Measurements from ENCODE around the gene RPL36. TPM values are rescaled to one million over a fixed set of nuclear protein-coding genes. Genes with fewer than 3 reads are reported as not detected.

Gene RPL36
- total and polyA plus RNA-seq, 2 of the 8 experiments (the other 6 are each of a cell fraction or from before 2014, with no cell fraction given): 951 to 1,075 TPM

DNA sequence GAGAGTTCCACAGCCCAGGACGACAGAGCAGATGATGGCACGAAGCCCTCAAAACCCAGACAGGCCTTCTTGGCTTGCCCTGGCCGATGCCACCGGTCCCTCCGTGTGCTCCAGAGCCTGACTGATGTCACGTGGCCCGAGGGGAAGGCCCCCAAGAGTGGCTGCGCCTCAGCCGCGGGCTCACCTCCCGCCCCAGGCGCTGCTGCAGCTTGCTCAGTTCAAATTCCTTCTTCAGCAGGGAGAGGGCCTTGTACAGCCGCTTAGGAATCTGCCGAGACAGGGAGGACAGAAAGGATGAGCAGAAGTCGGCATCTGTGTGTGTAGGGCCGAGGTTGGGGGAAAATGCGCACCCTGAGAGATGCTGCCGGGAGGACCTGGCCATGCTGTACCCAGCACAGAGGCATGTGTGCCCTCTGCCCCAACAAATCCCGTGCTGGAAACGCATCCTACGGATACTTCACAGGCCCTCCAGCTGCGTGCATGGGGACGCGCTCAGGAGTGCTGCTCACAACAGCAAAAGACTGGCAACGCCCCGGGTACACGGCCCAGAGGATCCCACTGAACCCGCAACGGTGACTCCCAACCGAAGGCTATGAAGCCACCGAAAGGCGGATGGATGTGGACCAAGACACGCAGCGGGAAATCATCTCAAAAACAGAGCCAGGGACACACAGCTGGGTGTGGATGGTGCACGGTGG lies 16.9 kb downstream of the RPL36 start (continued):
- TF ChIP-seq, protein P1, sequence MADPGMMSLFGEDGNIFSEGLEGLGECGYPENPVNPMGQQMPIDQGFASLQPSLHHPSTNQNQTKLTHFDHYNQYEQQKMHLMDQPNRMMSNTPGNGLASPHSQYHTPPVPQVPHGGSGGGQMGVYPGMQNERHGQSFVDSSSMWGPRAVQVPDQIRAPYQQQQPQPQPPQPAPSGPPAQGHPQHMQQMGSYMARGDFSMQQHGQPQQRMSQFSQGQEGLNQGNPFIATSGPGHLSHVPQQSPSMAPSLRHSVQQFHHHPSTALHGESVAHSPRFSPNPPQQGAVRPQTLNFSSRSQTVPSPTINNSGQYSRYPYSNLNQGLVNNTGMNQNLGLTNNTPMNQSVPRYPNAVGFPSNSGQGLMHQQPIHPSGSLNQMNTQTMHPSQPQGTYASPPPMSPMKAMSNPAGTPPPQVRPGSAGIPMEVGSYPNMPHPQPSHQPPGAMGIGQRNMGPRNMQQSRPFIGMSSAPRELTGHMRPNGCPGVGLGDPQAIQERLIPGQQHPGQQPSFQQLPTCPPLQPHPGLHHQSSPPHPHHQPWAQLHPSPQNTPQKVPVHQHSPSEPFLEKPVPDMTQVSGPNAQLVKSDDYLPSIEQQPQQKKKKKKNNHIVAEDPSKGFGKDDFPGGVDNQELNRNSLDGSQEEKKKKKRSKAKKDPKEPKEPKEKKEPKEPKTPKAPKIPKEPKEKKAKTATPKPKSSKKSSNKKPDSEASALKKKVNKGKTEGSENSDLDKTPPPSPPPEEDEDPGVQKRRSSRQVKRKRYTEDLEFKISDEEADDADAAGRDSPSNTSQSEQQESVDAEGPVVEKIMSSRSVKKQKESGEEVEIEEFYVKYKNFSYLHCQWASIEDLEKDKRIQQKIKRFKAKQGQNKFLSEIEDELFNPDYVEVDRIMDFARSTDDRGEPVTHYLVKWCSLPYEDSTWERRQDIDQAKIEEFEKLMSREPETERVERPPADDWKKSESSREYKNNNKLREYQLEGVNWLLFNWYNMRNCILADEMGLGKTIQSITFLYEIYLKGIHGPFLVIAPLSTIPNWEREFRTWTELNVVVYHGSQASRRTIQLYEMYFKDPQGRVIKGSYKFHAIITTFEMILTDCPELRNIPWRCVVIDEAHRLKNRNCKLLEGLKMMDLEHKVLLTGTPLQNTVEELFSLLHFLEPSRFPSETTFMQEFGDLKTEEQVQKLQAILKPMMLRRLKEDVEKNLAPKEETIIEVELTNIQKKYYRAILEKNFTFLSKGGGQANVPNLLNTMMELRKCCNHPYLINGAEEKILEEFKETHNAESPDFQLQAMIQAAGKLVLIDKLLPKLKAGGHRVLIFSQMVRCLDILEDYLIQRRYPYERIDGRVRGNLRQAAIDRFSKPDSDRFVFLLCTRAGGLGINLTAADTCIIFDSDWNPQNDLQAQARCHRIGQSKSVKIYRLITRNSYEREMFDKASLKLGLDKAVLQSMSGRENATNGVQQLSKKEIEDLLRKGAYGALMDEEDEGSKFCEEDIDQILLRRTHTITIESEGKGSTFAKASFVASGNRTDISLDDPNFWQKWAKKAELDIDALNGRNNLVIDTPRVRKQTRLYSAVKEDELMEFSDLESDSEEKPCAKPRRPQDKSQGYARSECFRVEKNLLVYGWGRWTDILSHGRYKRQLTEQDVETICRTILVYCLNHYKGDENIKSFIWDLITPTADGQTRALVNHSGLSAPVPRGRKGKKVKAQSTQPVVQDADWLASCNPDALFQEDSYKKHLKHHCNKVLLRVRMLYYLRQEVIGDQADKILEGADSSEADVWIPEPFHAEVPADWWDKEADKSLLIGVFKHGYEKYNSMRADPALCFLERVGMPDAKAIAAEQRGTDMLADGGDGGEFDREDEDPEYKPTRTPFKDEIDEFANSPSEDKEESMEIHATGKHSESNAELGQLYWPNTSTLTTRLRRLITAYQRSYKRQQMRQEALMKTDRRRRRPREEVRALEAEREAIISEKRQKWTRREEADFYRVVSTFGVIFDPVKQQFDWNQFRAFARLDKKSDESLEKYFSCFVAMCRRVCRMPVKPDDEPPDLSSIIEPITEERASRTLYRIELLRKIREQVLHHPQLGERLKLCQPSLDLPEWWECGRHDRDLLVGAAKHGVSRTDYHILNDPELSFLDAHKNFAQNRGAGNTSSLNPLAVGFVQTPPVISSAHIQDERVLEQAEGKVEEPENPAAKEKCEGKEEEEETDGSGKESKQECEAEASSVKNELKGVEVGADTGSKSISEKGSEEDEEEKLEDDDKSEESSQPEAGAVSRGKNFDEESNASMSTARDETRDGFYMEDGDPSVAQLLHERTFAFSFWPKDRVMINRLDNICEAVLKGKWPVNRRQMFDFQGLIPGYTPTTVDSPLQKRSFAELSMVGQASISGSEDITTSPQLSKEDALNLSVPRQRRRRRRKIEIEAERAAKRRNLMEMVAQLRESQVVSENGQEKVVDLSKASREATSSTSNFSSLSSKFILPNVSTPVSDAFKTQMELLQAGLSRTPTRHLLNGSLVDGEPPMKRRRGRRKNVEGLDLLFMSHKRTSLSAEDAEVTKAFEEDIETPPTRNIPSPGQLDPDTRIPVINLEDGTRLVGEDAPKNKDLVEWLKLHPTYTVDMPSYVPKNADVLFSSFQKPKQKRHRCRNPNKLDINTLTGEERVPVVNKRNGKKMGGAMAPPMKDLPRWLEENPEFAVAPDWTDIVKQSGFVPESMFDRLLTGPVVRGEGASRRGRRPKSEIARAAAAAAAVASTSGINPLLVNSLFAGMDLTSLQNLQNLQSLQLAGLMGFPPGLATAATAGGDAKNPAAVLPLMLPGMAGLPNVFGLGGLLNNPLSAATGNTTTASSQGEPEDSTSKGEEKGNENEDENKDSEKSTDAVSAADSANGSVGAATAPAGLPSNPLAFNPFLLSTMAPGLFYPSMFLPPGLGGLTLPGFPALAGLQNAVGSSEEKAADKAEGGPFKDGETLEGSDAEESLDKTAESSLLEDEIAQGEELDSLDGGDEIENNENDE (IDR thresholded peaks at IDR 0.05; ENCODE audit: insufficient replicate concordance, low read length): no peak
